ENCODE results near the gene CCDC116.

DNA sequence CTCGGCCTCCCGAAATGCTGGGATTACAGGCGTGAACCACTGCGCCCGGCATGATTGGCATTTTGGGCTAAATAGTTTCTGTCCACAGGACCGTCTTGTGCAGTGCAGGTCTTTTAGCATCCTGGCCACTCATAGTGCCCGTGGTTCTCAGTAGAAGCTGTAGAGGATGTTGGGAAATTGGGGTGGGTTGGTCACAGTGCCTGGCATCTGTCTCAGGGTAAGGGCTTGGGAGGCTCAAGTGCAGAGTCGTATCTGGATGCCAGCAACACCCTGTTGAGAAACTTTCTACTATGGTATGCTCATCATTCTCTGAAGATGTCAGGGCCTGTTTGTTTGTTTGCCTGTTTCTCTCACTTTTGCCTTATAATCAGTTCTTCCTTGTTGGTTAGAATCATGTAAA, 43.2 kb upstream of the CCDC116 start:
- TF ChIP-seq, protein P1, sequence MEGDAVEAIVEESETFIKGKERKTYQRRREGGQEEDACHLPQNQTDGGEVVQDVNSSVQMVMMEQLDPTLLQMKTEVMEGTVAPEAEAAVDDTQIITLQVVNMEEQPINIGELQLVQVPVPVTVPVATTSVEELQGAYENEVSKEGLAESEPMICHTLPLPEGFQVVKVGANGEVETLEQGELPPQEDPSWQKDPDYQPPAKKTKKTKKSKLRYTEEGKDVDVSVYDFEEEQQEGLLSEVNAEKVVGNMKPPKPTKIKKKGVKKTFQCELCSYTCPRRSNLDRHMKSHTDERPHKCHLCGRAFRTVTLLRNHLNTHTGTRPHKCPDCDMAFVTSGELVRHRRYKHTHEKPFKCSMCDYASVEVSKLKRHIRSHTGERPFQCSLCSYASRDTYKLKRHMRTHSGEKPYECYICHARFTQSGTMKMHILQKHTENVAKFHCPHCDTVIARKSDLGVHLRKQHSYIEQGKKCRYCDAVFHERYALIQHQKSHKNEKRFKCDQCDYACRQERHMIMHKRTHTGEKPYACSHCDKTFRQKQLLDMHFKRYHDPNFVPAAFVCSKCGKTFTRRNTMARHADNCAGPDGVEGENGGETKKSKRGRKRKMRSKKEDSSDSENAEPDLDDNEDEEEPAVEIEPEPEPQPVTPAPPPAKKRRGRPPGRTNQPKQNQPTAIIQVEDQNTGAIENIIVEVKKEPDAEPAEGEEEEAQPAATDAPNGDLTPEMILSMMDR (conservative IDR thresholded peaks at IDR 0.05; ENCODE audit: low read length), result no peak
- no peak for TF ChIP-seq EZH2phosphoT487 (IDR thresholded peaks at IDR 0.05; ENCODE audit: borderline replicate concordance)

Measured in Loucy (cell line).